ENCODE data around the gene MYCL. TPM values are rescaled to one million over a fixed set of nuclear protein-coding genes. Genes with fewer than 3 reads are reported as not detected.

Gene MYCL
- total RNA-seq, 1 experiment from 2014 or later = 31.0 TPM

DNA sequence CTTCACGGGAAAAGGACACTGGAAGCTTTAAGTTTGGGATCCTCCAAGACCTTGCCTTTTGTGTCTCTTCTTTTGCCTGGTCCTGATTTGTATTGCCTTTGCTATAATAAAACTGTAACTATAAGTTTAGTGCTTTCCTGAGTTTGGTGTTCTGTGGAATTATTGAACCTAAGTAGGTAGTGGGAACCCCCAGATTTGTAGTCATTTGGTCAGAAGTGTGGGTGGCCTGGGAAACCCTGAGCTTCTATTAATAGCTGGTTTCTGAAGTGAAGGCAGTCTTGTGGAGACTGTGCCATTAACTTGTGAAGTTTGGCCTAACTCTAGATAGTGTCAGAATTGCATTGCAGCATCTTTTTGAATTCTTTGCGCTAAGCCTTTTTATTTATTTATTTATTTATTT, 6.8 kb upstream of the MYCL start (continued):
- TF ChIP-seq, protein P1, sequence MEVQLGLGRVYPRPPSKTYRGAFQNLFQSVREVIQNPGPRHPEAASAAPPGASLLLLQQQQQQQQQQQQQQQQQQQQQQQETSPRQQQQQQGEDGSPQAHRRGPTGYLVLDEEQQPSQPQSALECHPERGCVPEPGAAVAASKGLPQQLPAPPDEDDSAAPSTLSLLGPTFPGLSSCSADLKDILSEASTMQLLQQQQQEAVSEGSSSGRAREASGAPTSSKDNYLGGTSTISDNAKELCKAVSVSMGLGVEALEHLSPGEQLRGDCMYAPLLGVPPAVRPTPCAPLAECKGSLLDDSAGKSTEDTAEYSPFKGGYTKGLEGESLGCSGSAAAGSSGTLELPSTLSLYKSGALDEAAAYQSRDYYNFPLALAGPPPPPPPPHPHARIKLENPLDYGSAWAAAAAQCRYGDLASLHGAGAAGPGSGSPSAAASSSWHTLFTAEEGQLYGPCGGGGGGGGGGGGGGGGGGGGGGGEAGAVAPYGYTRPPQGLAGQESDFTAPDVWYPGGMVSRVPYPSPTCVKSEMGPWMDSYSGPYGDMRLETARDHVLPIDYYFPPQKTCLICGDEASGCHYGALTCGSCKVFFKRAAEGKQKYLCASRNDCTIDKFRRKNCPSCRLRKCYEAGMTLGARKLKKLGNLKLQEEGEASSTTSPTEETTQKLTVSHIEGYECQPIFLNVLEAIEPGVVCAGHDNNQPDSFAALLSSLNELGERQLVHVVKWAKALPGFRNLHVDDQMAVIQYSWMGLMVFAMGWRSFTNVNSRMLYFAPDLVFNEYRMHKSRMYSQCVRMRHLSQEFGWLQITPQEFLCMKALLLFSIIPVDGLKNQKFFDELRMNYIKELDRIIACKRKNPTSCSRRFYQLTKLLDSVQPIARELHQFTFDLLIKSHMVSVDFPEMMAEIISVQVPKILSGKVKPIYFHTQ (CRISPR knock-in tag; IDR thresholded peaks at IDR 0.05) = no peak
- no peak for TF ChIP-seq ZNF263 (CRISPR knock-in tag; IDR thresholded peaks at IDR 0.05; ENCODE audit: low read depth)
- no peak for TF ChIP-seq CBFB (CRISPR knock-in tag; IDR thresholded peaks at IDR 0.05; ENCODE audit: low read depth)
- no peak for TF ChIP-seq FOXP1 (CRISPR knock-in tag; IDR thresholded peaks at IDR 0.05; ENCODE audit: borderline replicate concordance)
- TF ChIP-seq, protein P2, sequence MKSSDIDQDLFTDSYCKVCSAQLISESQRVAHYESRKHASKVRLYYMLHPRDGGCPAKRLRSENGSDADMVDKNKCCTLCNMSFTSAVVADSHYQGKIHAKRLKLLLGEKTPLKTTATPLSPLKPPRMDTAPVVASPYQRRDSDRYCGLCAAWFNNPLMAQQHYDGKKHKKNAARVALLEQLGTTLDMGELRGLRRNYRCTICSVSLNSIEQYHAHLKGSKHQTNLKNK (CRISPR knock-in tag; IDR thresholded peaks at IDR 0.05) = no peak

DNA sequence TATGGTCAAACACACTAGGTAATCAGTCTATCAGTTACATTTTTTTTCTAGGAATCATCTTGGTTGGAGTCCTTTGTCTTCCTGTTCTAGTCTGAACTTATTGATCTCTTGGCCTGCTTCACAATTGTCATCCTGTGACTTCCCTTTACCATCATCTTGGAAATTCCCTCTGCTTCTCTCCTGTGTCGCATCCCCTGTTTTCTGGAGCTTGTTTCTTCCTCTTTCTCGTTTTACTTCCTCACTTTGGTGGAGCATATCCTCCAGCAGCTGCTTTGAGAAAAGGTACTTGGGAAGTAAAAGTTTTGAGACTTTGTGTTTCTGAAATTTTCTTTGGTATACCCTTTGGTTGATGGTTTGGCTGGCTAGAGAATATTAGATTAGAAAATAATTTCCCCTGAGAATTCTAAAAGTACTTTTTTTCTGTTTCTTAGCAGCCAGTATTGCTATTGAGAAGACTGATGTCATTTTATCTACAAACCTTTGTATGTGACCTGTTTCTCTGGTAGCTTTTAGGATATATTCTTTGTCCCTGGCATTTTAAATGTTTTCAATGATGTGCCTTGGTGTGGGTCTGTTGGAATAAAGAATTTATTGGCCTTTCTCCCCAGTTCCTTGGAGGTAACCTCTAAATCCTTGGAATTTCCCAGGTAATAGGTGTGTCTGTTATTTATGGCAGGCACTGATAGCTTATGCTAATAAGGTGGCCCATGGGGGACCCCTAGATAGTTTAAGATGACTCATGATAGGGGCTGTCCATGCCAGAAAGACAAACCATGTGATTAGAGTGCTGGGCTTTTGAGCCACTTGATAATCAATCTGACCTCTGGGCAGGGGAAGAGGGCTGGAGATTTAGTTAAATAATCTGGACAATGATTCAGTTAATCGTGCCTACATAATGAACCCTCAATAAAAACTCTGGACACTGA, 6.1 kb upstream of the MYCL start:
- ChIA-PET POLR2A (no interaction called here), CTCF (interaction anchor here (0.8 to 1.8 kb wide), 3 partner anchors 12 to 125 kb away, joined by 3 to 8 read pairs (median 5); no protein-coding TSS in a partner anchor)
- Mint-ChIP-seq H3K4me1 (peaks cover 6% of the 10 kb centered on the region), H3K27me3 (ENCODE audit: low read depth) (peaks cover 39% of the 10 kb centered on the region), H3K27ac (no peak overlapping the region), H3K4me3 (no peak overlapping the region), H3K36me3 (peaks cover 19% of the 10 kb centered on the region), H3K9me3 (peaks cover 27% of the 10 kb centered on the region)
- ATAC-seq (no peak), DNase-seq (ENCODE audit: low spot score) (no peak)
- no peak for TF ChIP-seq GTF2I (CRISPR knock-in tag; conservative IDR thresholded peaks at IDR 0.05)
- TF ChIP-seq GRHL2 (CRISPR knock-in tag; IDR thresholded peaks at IDR 0.05; ENCODE audit: insufficient replicate concordance, severe bottlenecking) = no peak
- TF ChIP-seq, protein P3, sequence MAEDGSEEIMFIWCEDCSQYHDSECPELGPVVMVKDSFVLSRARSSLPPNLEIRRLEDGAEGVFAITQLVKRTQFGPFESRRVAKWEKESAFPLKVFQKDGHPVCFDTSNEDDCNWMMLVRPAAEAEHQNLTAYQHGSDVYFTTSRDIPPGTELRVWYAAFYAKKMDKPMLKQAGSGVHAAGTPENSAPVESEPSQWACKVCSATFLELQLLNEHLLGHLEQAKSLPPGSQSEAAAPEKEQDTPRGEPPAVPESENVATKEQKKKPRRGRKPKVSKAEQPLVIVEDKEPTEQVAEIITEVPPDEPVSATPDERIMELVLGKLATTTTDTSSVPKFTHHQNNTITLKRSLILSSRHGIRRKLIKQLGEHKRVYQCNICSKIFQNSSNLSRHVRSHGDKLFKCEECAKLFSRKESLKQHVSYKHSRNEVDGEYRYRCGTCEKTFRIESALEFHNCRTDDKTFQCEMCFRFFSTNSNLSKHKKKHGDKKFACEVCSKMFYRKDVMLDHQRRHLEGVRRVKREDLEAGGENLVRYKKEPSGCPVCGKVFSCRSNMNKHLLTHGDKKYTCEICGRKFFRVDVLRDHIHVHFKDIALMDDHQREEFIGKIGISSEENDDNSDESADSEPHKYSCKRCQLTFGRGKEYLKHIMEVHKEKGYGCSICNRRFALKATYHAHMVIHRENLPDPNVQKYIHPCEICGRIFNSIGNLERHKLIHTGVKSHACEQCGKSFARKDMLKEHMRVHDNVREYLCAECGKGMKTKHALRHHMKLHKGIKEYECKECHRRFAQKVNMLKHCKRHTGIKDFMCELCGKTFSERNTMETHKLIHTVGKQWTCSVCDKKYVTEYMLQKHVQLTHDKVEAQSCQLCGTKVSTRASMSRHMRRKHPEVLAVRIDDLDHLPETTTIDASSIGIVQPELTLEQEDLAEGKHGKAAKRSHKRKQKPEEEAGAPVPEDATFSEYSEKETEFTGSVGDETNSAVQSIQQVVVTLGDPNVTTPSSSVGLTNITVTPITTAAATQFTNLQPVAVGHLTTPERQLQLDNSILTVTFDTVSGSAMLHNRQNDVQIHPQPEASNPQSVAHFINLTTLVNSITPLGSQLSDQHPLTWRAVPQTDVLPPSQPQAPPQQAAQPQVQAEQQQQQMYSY (CRISPR knock-in tag; IDR thresholded peaks at IDR 0.05) = no peak
- TF ChIP-seq NFATC4 (CRISPR knock-in tag; IDR thresholded peaks at IDR 0.05) = no peak
- TF ChIP-seq, protein P4, sequence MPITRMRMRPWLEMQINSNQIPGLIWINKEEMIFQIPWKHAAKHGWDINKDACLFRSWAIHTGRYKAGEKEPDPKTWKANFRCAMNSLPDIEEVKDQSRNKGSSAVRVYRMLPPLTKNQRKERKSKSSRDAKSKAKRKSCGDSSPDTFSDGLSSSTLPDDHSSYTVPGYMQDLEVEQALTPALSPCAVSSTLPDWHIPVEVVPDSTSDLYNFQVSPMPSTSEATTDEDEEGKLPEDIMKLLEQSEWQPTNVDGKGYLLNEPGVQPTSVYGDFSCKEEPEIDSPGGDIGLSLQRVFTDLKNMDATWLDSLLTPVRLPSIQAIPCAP (CRISPR knock-in tag; IDR thresholded peaks at IDR 0.05) = no peak
- TF ChIP-seq, protein P5, sequence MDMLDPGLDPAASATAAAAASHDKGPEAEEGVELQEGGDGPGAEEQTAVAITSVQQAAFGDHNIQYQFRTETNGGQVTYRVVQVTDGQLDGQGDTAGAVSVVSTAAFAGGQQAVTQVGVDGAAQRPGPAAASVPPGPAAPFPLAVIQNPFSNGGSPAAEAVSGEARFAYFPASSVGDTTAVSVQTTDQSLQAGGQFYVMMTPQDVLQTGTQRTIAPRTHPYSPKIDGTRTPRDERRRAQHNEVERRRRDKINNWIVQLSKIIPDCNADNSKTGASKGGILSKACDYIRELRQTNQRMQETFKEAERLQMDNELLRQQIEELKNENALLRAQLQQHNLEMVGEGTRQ (CRISPR knock-in tag; IDR thresholded peaks at IDR 0.05) = no peak
- no peak for TF ChIP-seq NR2C2 (CRISPR knock-in tag; IDR thresholded peaks at IDR 0.05)
- TF ChIP-seq, protein P6, sequence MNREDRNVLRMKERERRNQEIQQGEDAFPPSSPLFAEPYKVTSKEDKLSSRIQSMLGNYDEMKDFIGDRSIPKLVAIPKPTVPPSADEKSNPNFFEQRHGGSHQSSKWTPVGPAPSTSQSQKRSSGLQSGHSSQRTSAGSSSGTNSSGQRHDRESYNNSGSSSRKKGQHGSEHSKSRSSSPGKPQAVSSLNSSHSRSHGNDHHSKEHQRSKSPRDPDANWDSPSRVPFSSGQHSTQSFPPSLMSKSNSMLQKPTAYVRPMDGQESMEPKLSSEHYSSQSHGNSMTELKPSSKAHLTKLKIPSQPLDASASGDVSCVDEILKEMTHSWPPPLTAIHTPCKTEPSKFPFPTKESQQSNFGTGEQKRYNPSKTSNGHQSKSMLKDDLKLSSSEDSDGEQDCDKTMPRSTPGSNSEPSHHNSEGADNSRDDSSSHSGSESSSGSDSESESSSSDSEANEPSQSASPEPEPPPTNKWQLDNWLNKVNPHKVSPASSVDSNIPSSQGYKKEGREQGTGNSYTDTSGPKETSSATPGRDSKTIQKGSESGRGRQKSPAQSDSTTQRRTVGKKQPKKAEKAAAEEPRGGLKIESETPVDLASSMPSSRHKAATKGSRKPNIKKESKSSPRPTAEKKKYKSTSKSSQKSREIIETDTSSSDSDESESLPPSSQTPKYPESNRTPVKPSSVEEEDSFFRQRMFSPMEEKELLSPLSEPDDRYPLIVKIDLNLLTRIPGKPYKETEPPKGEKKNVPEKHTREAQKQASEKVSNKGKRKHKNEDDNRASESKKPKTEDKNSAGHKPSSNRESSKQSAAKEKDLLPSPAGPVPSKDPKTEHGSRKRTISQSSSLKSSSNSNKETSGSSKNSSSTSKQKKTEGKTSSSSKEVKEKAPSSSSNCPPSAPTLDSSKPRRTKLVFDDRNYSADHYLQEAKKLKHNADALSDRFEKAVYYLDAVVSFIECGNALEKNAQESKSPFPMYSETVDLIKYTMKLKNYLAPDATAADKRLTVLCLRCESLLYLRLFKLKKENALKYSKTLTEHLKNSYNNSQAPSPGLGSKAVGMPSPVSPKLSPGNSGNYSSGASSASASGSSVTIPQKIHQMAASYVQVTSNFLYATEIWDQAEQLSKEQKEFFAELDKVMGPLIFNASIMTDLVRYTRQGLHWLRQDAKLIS (CRISPR knock-in tag; IDR thresholded peaks at IDR 0.05; ENCODE audit: borderline replicate concordance) = no peak
- TF ChIP-seq, protein P7, sequence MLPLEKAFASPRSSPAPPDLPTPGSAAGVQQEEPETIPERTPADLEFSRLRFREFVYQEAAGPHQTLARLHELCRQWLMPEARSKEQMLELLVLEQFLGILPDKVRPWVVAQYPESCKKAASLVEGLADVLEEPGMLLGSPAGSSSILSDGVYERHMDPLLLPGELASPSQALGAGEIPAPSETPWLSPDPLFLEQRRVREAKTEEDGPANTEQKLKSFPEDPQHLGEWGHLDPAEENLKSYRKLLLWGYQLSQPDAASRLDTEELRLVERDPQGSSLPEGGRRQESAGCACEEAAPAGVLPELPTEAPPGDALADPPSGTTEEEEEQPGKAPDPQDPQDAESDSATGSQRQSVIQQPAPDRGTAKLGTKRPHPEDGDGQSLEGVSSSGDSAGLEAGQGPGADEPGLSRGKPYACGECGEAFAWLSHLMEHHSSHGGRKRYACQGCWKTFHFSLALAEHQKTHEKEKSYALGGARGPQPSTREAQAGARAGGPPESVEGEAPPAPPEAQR (CRISPR knock-in tag; IDR thresholded peaks at IDR 0.05) = no peak
- TF ChIP-seq EMX1 (CRISPR knock-in tag; IDR thresholded peaks at IDR 0.05) = no peak
- TF ChIP-seq ZNF671 (CRISPR knock-in tag; IDR thresholded peaks at IDR 0.05) = no peak
- TF ChIP-seq JUN (CRISPR knock-in tag; IDR thresholded peaks at IDR 0.05) = no peak
- TF ChIP-seq ZNF396 (CRISPR knock-in tag; IDR thresholded peaks at IDR 0.05; ENCODE audit: borderline replicate concordance) = no peak
- no peak for TF ChIP-seq FOXP1 (CRISPR knock-in tag; IDR thresholded peaks at IDR 0.05; ENCODE audit: borderline replicate concordance)
- TF ChIP-seq, protein P8, sequence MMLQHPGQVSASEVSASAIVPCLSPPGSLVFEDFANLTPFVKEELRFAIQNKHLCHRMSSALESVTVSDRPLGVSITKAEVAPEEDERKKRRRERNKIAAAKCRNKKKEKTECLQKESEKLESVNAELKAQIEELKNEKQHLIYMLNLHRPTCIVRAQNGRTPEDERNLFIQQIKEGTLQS (CRISPR knock-in tag; conservative IDR thresholded peaks at IDR 0.05) = no peak
- TF ChIP-seq IRF2 (CRISPR knock-in tag; IDR thresholded peaks at IDR 0.05; ENCODE audit: borderline replicate concordance, low read depth) = no peak
